HL-60 (cell line): ENCODE results near the gene HID1.

Experiments
- GABPA ChIP-seq: IDR thresholded peaks from 2 replicates; pipeline ENCODE4 v1.6.1; 2012; ENCODE audit warnings: low read depth
- POLR2AphosphoS5 ChIP-seq: IDR thresholded peaks from 2 replicates; pipeline ENCODE4 v1.6.1; 2012; ENCODE audit warnings: low read depth
- TF ChIP-seq, protein P1 (sequence below): IDR thresholded peaks from one replicate; pipeline ENCODE4 v1.5.1; 2011; ENCODE audit warnings: low read length, control low read depth, inconsistent platforms; ENCODE audit not compliant: insufficient read depth

DNA sequence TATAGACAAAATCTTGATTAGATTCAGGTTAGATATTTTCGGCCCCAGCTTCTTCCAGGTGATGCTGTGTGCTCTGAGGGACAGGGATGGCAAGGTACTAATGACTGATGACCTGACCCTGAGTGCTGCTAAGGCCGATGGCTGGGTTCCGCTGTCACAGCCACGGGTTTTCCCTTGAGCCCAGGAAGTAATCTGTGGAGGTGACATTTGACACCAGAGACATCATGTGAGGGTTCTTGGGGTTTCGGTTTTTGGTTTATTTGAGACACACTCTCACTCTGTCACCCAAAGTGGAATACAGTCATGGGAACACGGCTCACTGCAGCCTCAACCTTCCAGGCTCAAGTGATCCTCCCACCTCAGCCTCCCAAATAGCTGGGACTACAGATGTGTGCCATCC, 27.0 kb downstream of the HID1 start:
- TF ChIP-seq POLR2AphosphoS5 (no peak), GABPA (no peak)
- TF ChIP-seq, protein P1, sequence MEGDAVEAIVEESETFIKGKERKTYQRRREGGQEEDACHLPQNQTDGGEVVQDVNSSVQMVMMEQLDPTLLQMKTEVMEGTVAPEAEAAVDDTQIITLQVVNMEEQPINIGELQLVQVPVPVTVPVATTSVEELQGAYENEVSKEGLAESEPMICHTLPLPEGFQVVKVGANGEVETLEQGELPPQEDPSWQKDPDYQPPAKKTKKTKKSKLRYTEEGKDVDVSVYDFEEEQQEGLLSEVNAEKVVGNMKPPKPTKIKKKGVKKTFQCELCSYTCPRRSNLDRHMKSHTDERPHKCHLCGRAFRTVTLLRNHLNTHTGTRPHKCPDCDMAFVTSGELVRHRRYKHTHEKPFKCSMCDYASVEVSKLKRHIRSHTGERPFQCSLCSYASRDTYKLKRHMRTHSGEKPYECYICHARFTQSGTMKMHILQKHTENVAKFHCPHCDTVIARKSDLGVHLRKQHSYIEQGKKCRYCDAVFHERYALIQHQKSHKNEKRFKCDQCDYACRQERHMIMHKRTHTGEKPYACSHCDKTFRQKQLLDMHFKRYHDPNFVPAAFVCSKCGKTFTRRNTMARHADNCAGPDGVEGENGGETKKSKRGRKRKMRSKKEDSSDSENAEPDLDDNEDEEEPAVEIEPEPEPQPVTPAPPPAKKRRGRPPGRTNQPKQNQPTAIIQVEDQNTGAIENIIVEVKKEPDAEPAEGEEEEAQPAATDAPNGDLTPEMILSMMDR = no peak
